ENCODE results near the gene TRAM2.

DNA sequence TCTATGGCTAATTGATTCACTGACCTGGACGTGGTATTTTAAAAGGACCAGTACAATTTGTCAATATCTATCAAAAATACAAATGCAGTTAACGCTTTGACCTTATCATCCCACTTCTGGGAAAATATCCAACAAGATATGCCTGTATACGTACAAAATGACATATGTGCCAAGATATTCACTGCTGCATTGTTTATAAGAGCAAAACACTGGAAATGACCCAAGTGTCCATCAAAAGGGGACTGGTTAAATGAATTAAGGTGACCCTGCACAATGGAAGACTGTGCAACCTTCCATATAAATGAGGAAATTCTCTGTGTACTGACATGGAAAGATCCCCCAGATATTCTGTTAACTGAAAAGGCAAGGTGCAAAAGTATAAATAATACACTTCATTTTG lies 13.9 kb downstream of the TRAM2 start:
- TF ChIP-seq ZNF70 (CRISPR knock-in tag; IDR thresholded peaks at IDR 0.05) (no peak), ZFP30 (CRISPR knock-in tag; IDR thresholded peaks at IDR 0.05) (no peak), ZNF8 (CRISPR knock-in tag; IDR thresholded peaks at IDR 0.05) (no peak), GLIS3 (CRISPR knock-in tag; IDR thresholded peaks at IDR 0.05) (no peak), ZC3H10 (CRISPR knock-in tag; IDR thresholded peaks at IDR 0.05) (no peak), ESRRG (CRISPR knock-in tag; IDR thresholded peaks at IDR 0.05) (no peak), OSR1 (CRISPR knock-in tag; IDR thresholded peaks at IDR 0.05) (no peak), ARNTL (CRISPR knock-in tag; IDR thresholded peaks at IDR 0.05; ENCODE audit: borderline replicate concordance, low read depth) (no peak), TCF4 (CRISPR knock-in tag; IDR thresholded peaks at IDR 0.05; ENCODE audit: borderline replicate concordance) (no peak)
- TF ChIP-seq, protein P1, sequence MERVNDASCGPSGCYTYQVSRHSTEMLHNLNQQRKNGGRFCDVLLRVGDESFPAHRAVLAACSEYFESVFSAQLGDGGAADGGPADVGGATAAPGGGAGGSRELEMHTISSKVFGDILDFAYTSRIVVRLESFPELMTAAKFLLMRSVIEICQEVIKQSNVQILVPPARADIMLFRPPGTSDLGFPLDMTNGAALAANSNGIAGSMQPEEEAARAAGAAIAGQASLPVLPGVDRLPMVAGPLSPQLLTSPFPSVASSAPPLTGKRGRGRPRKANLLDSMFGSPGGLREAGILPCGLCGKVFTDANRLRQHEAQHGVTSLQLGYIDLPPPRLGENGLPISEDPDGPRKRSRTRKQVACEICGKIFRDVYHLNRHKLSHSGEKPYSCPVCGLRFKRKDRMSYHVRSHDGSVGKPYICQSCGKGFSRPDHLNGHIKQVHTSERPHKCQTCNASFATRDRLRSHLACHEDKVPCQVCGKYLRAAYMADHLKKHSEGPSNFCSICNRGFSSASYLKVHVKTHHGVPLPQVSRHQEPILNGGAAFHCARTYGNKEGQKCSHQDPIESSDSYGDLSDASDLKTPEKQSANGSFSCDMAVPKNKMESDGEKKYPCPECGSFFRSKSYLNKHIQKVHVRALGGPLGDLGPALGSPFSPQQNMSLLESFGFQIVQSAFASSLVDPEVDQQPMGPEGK (CRISPR knock-in tag; IDR thresholded peaks at IDR 0.05; ENCODE audit: borderline replicate concordance): no peak
- TF ChIP-seq, protein P2, sequence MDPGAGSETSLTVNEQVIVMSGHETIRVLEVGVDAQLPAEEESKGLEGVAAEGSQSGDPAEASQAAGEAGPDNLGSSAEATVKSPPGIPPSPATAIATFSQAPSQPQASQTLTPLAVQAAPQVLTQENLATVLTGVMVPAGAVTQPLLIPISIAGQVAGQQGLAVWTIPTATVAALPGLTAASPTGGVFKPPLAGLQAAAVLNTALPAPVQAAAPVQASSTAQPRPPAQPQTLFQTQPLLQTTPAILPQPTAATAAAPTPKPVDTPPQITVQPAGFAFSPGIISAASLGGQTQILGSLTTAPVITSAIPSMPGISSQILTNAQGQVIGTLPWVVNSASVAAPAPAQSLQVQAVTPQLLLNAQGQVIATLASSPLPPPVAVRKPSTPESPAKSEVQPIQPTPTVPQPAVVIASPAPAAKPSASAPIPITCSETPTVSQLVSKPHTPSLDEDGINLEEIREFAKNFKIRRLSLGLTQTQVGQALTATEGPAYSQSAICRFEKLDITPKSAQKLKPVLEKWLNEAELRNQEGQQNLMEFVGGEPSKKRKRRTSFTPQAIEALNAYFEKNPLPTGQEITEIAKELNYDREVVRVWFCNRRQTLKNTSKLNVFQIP (CRISPR knock-in tag; IDR thresholded peaks at IDR 0.05; ENCODE audit: borderline replicate concordance, low read depth): no peak
- TF ChIP-seq, protein P3, sequence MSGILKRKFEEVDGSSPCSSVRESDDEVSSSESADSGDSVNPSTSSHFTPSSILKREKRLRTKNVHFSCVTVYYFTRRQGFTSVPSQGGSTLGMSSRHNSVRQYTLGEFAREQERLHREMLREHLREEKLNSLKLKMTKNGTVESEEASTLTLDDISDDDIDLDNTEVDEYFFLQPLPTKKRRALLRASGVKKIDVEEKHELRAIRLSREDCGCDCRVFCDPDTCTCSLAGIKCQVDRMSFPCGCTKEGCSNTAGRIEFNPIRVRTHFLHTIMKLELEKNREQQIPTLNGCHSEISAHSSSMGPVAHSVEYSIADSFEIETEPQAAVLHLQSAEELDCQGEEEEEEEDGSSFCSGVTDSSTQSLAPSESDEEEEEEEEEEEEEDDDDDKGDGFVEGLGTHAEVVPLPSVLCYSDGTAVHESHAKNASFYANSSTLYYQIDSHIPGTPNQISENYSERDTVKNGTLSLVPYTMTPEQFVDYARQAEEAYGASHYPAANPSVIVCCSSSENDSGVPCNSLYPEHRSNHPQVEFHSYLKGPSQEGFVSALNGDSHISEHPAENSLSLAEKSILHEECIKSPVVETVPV (CRISPR knock-in tag; IDR thresholded peaks at IDR 0.05): no peak

Measured in SK-N-SH treated with all-trans-retinoic acid at 6 μM for 48 hours (cell line).